ENCODE results near the gene SLF2. TPM values are rescaled to one million over a fixed set of nuclear protein-coding genes. Genes with fewer than 3 reads are reported as not detected.
A peak's percentile ranks its signal among the peaks of the same experiment; 100 is the strongest.
"Not testable (repeated sequence)": the region's sequence is repeated elsewhere in the genome, so short reads cannot be mapped to it uniquely, and the experiment has no call there.

The SLF2 gene
- total and polyA plus RNA-seq, 8 donors: 2.3 to 49.9 (median 14.4) TPM

DNA sequence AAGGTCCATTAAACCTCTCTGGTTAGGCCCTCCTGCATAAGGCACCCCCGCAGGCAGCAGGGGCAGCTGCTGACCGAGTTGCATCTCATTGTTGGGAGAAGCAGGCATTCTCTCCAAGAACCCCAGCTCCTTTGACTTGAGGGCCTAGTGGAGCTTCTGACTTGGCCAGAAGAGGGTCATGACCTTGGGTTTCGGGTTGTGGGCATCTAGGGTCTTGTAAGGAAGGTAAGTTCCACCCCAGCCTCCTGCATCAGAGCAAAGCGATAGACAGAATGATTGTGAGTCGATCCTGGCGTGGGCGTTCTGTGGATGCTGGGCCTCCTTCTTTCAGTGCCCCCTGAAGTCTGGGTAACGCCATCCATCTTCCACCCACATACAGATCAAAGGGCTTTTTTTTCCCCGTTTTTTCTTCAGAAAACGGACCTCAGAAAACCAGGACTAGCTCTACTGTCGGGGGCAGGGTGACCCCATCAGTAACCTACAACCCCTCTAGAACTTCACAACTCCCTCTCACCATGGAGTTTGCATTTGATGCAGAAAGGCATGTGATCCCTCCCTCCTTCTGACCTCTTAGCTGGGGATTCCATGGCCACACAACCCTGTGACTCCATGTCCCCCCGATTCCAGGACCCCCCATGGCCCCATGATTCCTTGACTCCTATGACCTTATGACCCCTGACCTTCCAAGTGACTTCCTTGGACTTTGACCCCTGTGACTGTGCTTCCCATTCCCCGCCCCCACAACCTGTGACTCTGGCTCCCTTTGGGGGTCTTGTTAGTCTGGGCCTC, 59.5 kb downstream of the SLF2 start:
- DNase-seq: no peak
- H3K27me3 ChIP-seq: peaks cover 0 to 8% (median 0%) of the 10 kb centered on the region in 3 donors
- H3K4me1 ChIP-seq: peaks cover 24 to 47% (median 40%) of the 10 kb centered on the region in 4 donors
- intact Hi-C loops (cut with DNase I; ENCODE audit: low total_unique reads): no loop called here
- no peak for TF ChIP-seq POLR2A (IDR thresholded peaks at IDR 0.05)
- no peak for TF ChIP-seq EP300 (IDR thresholded peaks at IDR 0.05)
- TF ChIP-seq POLR2AphosphoS5 (IDR thresholded peaks at IDR 0.05): no peak
- TF ChIP-seq CTCF (IDR thresholded peaks at IDR 0.05): no peak
- H3K9me3 ChIP-seq: no peaks in the 10 kb centered on the region
- no peak overlapping the region for H3K4me3 ChIP-seq
- WGBS, 5 donors: 75 to 79% (median 78%) methylated on average over 13 of the region's 13 CpGs
- peak overlapping the region in 2 of 5 donors; percentile 44 to 84 for H3K27ac ChIP-seq
- peaks cover 0 to 11% (median 3%) of the 10 kb centered on the region in 4 donors for H3K36me3 ChIP-seq

DNA sequence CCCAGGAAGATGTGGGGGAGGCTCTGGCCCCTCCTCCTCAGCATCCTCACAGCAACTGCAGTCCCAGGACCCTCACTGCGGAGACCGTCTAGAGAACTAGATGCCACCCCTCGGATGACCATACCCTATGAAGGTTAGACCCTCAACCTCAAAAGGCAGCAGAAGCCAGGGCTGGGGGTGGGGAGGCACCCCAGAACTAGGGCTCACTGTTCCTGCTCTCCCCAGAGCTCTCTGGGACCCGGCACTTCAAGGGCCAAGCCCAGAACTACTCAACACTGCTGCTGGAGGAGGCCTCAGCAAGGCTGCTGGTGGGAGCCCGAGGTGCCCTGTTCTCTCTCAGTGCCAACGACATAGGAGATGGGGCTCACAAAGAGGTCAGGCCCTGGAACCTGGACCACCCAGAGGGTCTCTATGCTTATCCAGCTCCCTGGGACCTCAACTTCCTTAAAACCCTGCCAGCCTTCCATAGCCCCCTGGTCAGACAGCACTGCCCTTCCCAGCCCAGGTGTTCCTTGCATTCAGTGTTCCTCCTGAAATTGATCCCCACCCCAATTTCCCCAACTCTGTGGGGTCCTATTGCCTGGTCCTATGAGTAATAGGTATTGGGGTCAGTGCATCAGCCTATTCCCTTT, 60.3 kb downstream of the SLF2 start:
- DNase-seq: no peak
- peaks cover under 1 to 18% (median 10%) of the 10 kb centered on the region in 4 donors for H3K36me3 ChIP-seq
- TF ChIP-seq POLR2A (IDR thresholded peaks at IDR 0.05) (no peak), CTCF (IDR thresholded peaks at IDR 0.05) (no peak)
- H3K27ac ChIP-seq: no peak overlapping the region
- H3K4me3 ChIP-seq: no peak overlapping the region
- no peaks in the 10 kb centered on the region for H3K9me3 ChIP-seq
- intact Hi-C loops (cut with DNase I; ENCODE audit: low total_unique reads): no loop called here
- WGBS, 5 donors: 88 to 96% (median 93%) methylated on average over 4 to 6 of the region's 6 CpGs
- peaks cover 24 to 47% (median 40%) of the 10 kb centered on the region in 4 donors for H3K4me1 ChIP-seq
- H3K27me3 ChIP-seq: peaks cover 0 to 8% (median 0%) of the 10 kb centered on the region in 3 donors

GRCh38 chr10:100975397-100975796, 62.6 kb downstream of the SLF2 start:
- DNase-seq; intact Hi-C loops (cut with DNase I; ENCODE audit: low total_unique reads); H3K27ac ChIP-seq; H3K4me3 ChIP-seq; H3K27me3 ChIP-seq; H3K9me3 ChIP-seq: not testable (repeated sequence)
- H3K4me1 ChIP-seq: peaks cover 12 to 24% (median 19%) of the 10 kb centered on the region in 4 donors
- 65 to 81% (median 75%) methylated on average over 8 of the region's 8 CpGs for WGBS, 5 donors
- peaks cover 13 to 42% (median 34%) of the 10 kb centered on the region in 4 donors for H3K36me3 ChIP-seq

DNA sequence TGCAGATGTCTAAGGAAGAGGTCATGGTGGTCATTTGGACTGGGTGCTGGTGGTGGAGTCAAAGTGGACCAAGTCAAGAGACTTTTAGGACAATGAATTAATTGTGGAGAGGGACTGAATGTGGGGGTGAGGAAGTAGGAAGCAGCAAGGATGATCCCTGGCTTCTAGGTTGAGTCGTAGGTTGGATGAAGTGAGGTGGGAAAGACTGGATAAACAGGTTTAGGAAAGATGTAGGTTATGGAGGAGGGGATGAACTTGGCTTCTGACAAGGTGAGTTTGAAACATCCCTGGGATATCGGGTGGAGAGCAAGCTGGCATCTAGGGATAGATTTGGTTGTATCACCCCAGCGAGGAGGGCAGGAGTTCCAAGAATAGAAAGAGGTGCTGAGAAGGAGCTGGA, 64.1 kb downstream of the SLF2 start:
- no peak for DNase-seq
- Histone ChIP-seq H3K4me3 (no peak overlapping the region), H3K9me3 (no peaks in the 10 kb centered on the region), H3K27ac (no peak overlapping the region), H3K4me1 (peaks cover 2 to 11% (median 4%) of the 10 kb centered on the region in 4 donors), H3K36me3 (peaks cover 18 to 57% (median 49%) of the 10 kb centered on the region in 4 donors), H3K27me3 (no peaks in the 10 kb centered on the region)
- TF ChIP-seq CTCF (IDR thresholded peaks at IDR 0.05): no peak
- no peak for TF ChIP-seq POLR2AphosphoS5 (IDR thresholded peaks at IDR 0.05)
- TF ChIP-seq POLR2A (IDR thresholded peaks at IDR 0.05): no peak
- no peak for TF ChIP-seq EP300 (IDR thresholded peaks at IDR 0.05)
- intact Hi-C loops (cut with DNase I; ENCODE audit: low total_unique reads): no loop called here
- 67 to 79% (median 74%) methylated on average over 3 of the region's 3 CpGs for WGBS, 5 donors

Data from stomach (tissue), 9 donors.